Measurements from ENCODE around the gene SLC16A13. TPM values are rescaled to one million over a fixed set of nuclear protein-coding genes. Genes with fewer than 3 reads are reported as not detected.

SLC16A13 gene
- total RNA-seq, 1 donor from 2014 or later = 1.4 TPM

GRCh38 chr17:7058831-7059447, 23.1 kb downstream of the SLC16A13 start:
- intact Hi-C loops (cut with micrococcal nuclease) = loop anchor here (10.0 kb wide), 1 partner anchor 116 kb away; the partner anchor contains the start of gene ASGR1
- Histone ChIP-seq H3K4me3 (no peak overlapping the region), H3K36me3 (no peaks in the 10 kb centered on the region), H3K27ac (replicated peaks) (no peak overlapping the region), H3K27me3 (ENCODE audit: low read depth) (peaks cover 37% of the 10 kb centered on the region), H3K9me3 (replicated peaks) (no peaks in the 10 kb centered on the region), H3K4me1 (no peaks in the 10 kb centered on the region)
- TF ChIP-seq, protein P1, sequence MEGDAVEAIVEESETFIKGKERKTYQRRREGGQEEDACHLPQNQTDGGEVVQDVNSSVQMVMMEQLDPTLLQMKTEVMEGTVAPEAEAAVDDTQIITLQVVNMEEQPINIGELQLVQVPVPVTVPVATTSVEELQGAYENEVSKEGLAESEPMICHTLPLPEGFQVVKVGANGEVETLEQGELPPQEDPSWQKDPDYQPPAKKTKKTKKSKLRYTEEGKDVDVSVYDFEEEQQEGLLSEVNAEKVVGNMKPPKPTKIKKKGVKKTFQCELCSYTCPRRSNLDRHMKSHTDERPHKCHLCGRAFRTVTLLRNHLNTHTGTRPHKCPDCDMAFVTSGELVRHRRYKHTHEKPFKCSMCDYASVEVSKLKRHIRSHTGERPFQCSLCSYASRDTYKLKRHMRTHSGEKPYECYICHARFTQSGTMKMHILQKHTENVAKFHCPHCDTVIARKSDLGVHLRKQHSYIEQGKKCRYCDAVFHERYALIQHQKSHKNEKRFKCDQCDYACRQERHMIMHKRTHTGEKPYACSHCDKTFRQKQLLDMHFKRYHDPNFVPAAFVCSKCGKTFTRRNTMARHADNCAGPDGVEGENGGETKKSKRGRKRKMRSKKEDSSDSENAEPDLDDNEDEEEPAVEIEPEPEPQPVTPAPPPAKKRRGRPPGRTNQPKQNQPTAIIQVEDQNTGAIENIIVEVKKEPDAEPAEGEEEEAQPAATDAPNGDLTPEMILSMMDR (IDR thresholded peaks at IDR 0.05; ENCODE audit: borderline replicate concordance) = no peak
- DNase-seq = no peak

GRCh38 chr17:7060165-7060891, 24.5 kb downstream of the SLC16A13 start:
- H3K27ac ChIP-seq (replicated peaks) = no peak overlapping the region
- H3K4me1 ChIP-seq = no peaks in the 10 kb centered on the region
- no peaks in the 10 kb centered on the region for H3K9me3 ChIP-seq (replicated peaks)
- no peak overlapping the region for H3K4me3 ChIP-seq
- TF ChIP-seq, protein P1 (IDR thresholded peaks at IDR 0.05; ENCODE audit: borderline replicate concordance) = no peak
- peaks cover 51% of the 10 kb centered on the region for H3K27me3 ChIP-seq (ENCODE audit: low read depth)
- DNase-seq = no peak
- no peaks in the 10 kb centered on the region for H3K36me3 ChIP-seq
- intact Hi-C loops (cut with micrococcal nuclease) = no loop called here

DNA sequence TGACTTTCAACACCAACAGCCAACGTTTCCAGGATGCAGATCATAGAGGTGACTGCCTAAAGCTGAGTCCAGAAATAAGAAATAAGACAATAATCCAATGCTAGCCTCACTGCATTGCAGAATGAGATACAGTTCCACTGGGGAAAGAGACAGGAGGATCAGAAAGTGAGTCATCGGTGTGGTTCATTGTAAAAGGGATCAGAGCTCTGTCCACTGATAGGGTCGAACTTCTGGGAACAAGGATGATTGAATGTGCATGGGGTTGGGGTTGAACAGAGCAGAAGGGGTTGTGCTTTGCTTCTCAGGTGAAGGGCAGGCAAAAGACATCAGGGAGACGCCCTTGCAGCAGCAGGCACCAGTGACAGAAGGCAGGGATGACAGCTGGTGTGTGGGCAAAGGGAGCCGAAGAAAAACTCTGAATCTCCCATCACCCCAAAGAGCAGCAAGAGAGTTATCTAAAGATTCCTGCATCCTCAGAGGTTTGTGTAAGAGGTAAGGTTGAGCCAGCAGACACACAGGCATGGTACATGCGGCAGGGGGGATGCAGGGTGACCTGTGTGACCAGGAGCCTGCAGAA, 27.8 kb downstream of the SLC16A13 start:
- Histone ChIP-seq H3K4me3 (no peak overlapping the region), H3K9me3 (replicated peaks) (peaks cover 13% of the 10 kb centered on the region), H3K27me3 (ENCODE audit: low read depth) (peaks cover 59% of the 10 kb centered on the region), H3K4me1 (no peaks in the 10 kb centered on the region), H3K36me3 (no peaks in the 10 kb centered on the region), H3K27ac (replicated peaks) (no peak overlapping the region)
- intact Hi-C loops (cut with micrococcal nuclease) = no loop called here
- no peak for DNase-seq
- TF ChIP-seq, protein P1 (IDR thresholded peaks at IDR 0.05; ENCODE audit: borderline replicate concordance) = no peak

DNA sequence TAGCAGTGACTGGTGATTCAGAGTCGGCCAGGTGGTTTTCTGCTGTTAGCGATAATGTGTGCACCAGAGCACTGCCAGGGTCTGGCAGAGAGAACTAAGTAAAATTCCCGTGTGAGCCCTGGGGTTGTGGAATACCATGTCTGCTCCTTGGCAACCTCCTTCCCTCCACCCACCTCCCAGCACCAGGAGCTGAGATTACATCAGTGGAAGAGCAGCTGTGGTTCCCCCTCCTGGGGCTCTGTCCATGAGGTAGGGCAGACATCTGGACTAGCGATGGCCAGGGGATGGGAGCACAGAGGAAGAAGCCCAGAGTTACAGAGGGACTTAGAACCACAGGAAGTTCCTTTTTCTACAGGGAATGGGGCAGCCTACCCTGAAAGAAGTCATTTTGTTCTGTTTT, 28.4 kb downstream of the SLC16A13 start:
- intact Hi-C loops (cut with micrococcal nuclease) = no loop called here
- H3K4me3 ChIP-seq = no peak overlapping the region
- no peaks in the 10 kb centered on the region for H3K4me1 ChIP-seq
- H3K27me3 ChIP-seq (ENCODE audit: low read depth) = peaks cover 59% of the 10 kb centered on the region
- H3K36me3 ChIP-seq = no peaks in the 10 kb centered on the region
- TF ChIP-seq, protein P1 (IDR thresholded peaks at IDR 0.05; ENCODE audit: borderline replicate concordance) = no peak
- H3K27ac ChIP-seq (replicated peaks) = no peak overlapping the region
- peaks cover 18% of the 10 kb centered on the region for H3K9me3 ChIP-seq (replicated peaks)
- no peak for DNase-seq

DNA sequence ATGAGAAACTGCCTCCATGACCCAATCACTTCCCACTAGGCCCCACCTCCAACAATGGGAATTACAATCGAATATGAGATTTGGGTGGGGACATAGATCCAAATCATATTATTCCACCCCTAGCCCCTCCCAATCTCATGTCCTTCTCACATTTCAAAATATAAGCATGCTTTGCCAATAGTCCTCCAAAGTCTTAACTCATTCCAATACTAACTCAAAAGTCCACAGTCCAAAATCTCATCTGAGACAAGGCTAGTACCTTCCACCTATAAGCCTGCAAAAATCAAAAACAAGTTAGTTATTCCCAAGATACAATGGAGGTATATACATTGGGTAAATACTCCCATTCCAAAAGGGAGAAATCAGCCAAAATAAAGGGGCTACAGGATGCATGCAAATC, 31.4 kb downstream of the SLC16A13 start:
- peaks cover 19% of the 10 kb centered on the region for H3K9me3 ChIP-seq (replicated peaks)
- intact Hi-C loops (cut with micrococcal nuclease) = no loop called here
- H3K4me3 ChIP-seq = no peak overlapping the region
- H3K4me1 ChIP-seq = no peaks in the 10 kb centered on the region
- TF ChIP-seq, protein P1 (IDR thresholded peaks at IDR 0.05; ENCODE audit: borderline replicate concordance) = no peak
- H3K27ac ChIP-seq (replicated peaks) = no peak overlapping the region
- DNase-seq = no peak
- H3K36me3 ChIP-seq = no peaks in the 10 kb centered on the region
- H3K27me3 ChIP-seq (ENCODE audit: low read depth) = peaks cover 45% of the 10 kb centered on the region

All from left ventricle myocardium inferior (tissue), 1 donor.